Measurements from ENCODE around the gene HINT2.
A peak's percentile ranks its signal among the peaks of the same experiment; 100 is the strongest.

The HINT2 gene

DNA sequence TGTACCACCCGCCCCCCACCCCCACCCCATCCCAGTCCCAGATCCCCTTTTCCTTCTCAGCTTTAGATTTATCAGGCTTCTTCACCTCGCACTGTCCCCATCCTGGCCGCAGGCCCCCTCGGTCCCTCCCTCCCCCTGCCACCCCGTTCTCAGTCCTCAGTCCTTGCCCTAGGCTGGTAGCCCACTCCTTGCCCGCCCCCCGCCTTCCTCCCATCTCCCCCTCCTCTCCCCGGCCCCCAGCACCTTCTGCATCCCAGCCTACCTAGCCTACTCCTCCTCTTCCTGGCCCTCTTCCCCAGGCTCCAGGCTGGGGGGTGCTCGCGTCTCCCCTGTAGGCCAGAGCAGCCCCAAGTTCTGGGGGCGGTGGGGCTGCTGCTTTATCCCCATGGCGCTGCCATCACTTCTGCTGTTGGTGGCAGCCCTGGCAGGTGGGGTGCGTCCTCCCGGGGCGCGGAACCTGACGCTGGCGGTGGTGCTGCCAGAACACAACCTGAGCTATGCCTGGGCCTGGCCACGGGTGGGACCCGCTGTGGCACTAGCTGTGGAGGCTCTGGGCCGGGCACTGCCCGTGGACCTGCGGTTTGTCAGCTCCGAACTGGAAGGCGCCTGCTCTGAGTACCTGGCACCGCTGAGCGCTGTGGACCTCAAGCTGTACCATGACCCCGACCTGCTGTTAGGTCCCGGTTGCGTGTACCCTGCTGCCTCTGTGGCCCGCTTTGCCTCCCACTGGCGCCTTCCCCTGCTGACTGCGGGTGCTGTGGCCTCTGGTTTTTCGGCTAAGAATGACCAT is 22.6 kb downstream of the HINT2 start:
- Histone ChIP-seq H4K20me1 (ENCODE audit: insufficient read depth, low read length) (no peaks in the 10 kb centered on the region), H3K79me2 (ENCODE audit: low read length) (no peaks in the 10 kb centered on the region), H3K27me3 (ENCODE audit: low read depth, low read length) (no peaks in the 10 kb centered on the region), H3K9ac (ENCODE audit: low read length) (no peak overlapping the region), H3K36me3 (replicated peaks; ENCODE audit: low read depth, low read length) (no peaks in the 10 kb centered on the region), H3K4me3 (ENCODE audit: low read length) (no peak overlapping the region), H3K4me2 (ENCODE audit: low read length) (0 out of 2 replicates have a peak overlapping the region, but pooled peaks have one; percentile 49), H3K4me1 (ENCODE audit: low read length) (peaks cover 37% of the 10 kb centered on the region), H3K9me3 (ENCODE audit: insufficient read depth, low read length) (no peaks in the 10 kb centered on the region), H3K27ac (ENCODE audit: low read length) (no peak overlapping the region), H2AFZ (ENCODE audit: low read depth, low read length) (no peak overlapping the region)
- no peak for TF ChIP-seq EZH2phosphoT487 (IDR thresholded peaks at IDR 0.05; ENCODE audit: low read depth)
- no peak for TF ChIP-seq CTCF (IDR thresholded peaks at IDR 0.05; ENCODE audit: low read depth, low read length)

DNA sequence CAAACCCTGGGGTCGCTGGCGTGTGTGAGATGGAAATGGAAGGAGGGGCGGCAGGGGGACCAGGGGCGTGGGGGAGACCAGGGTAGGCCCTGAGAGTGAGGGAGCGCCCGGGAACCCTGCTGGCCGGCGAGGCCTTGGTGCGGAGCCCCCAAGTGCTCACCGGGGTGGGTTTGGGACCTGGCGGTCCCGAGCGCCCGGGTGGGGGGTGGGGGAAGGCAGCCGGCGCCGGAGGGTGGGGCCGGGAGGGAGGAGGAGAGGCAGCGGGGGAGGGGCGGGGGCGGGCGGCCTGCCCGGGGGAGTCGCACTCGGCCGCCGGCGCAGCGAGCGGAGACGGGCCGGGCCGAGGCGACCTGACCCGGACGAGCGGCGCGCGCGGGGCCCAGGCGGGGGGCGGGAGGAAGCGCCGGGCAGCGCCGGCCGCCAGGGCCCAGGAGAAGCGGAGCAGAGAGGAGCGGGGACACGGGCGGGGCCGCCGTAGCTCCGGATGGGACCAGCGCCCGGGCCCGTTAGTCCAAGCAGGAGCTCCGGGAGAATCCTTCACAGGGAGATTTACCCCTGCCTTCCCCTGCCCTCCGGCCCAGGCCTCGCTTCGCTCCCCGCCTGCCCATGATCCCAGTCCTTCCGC is 23.4 kb downstream of the HINT2 start, which contains the start of gene NPR2:
Gene NPR2, plus strand, starts transcription at position 295 of the 625 bp plus-strand sequence. CDS start 818 bp downstream, outside the sequence.
- H2AFZ ChIP-seq (ENCODE audit: low read depth, low read length) = no peak within 1 kb of the TSS
- H3K4me2 ChIP-seq (ENCODE audit: low read length) = peak within 1 kb of the TSS; percentile 51
- no peaks in the 10 kb centered on the region for H3K79me2 ChIP-seq (ENCODE audit: low read length)
- no peak within 1 kb of the TSS for H3K9ac ChIP-seq (ENCODE audit: low read length)
- H4K20me1 ChIP-seq (ENCODE audit: insufficient read depth, low read length) = no peaks in the 10 kb centered on the region
- no peaks in the 10 kb centered on the region for H3K27me3 ChIP-seq (ENCODE audit: low read depth, low read length)
- peak within 1 kb of the TSS; percentile 66 for H3K4me3 ChIP-seq (ENCODE audit: low read length)
- no peaks in the 10 kb centered on the region for H3K36me3 ChIP-seq (replicated peaks; ENCODE audit: low read depth, low read length)
- H3K4me1 ChIP-seq (ENCODE audit: low read length) = peaks cover 37% of the 10 kb centered on the region
- no peak for TF ChIP-seq EZH2phosphoT487 (IDR thresholded peaks at IDR 0.05; ENCODE audit: low read depth)
- TF ChIP-seq CTCF (IDR thresholded peaks at IDR 0.05; ENCODE audit: low read depth, low read length) = no peak
- H3K9me3 ChIP-seq (ENCODE audit: insufficient read depth, low read length) = no peaks in the 10 kb centered on the region
- no peak within 1 kb of the TSS for H3K27ac ChIP-seq (ENCODE audit: low read length)

DNA sequence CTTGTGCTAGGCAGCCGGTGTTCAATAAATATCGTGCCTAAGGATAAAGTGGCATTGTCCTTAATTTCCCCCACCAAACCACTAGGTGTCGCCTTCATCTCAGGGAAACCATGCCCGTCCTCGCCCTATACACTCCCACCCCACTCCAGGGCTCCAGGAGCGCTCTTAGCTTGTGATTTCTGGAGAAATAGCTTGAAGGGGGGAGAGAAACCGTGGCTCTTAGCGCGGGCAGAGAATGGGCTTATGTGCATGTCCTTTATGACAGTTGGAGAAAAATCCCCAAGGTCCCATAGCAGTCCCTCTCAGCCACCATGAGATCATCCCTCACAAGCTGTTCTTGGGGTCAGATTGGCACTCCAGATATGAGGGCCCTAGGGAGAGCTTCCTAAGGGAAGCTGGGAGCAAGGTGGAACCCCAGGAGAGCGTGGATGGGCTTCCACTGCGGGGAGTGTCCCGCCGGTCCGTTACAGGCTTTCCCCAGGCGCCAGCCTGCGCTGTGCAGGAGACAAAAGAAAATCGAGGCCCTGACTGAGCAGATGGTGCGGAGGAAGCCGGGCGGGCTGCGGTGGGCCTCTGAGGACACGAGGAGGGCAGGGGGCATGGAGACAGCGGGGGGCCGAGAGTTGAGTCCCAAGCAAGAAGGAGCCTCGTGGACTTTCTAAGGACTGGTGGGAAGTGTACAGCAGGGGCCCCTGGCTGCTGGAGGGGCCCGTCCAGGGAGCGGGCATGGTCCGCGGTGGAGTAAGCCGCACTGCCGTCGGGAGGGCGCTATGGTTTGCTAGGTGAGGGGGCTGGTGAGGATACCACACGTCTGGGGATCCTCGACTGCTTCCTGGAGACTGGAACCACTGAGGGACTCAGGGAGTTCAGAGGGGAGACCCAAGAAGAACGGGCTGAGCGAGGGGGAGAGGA is 24.2 kb downstream of the HINT2 start:
- Histone ChIP-seq H4K20me1 (ENCODE audit: insufficient read depth, low read length) (no peaks in the 10 kb centered on the region), H3K4me1 (ENCODE audit: low read length) (peaks cover 40% of the 10 kb centered on the region), H3K4me3 (ENCODE audit: low read length) (peak overlapping the region; percentile 49), H3K27ac (ENCODE audit: low read length) (no peak overlapping the region), H3K79me2 (ENCODE audit: low read length) (no peaks in the 10 kb centered on the region), H3K9ac (ENCODE audit: low read length) (no peak overlapping the region), H2AFZ (ENCODE audit: low read depth, low read length) (no peak overlapping the region), H3K36me3 (replicated peaks; ENCODE audit: low read depth, low read length) (no peaks in the 10 kb centered on the region), H3K9me3 (ENCODE audit: insufficient read depth, low read length) (no peaks in the 10 kb centered on the region), H3K27me3 (ENCODE audit: low read depth, low read length) (no peaks in the 10 kb centered on the region), H3K4me2 (ENCODE audit: low read length) (peak overlapping the region; percentile 51)
- TF ChIP-seq CTCF (IDR thresholded peaks at IDR 0.05; ENCODE audit: low read depth, low read length) = peak; percentile 92
- no peak for TF ChIP-seq EZH2phosphoT487 (IDR thresholded peaks at IDR 0.05; ENCODE audit: low read depth)

All from OCI-LY3 (cell line).